T-helper 22 cell (primary cell): ENCODE results near the gene ARAP1.

Source experiments
- DNase-seq: peaks from one replicate; pipeline ENCODE4 v3.0.0-alpha.2; 2020; ENCODE audit warnings: low read depth

ARAP1 gene

DNA sequence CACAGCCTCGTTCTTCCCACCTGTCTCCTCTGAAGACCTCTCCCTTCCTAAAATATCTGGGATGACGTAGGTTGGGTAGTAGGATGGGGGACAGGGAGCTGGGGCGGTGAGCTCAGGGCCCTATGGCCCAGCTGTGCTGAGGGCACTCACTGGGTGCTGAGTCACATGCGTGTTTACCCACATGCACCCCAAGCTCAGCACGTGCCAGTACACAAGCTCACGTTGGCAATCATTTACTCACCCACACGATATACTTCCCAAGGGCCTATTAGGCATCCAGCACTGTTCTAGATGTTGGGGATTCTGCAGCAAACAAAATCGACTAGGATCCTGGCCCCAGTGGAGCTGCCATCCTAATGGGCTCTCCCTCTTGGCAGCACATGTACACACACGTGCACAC, 28.7 kb downstream of the ARAP1 start:
- DNase-seq, result no peak

DNA sequence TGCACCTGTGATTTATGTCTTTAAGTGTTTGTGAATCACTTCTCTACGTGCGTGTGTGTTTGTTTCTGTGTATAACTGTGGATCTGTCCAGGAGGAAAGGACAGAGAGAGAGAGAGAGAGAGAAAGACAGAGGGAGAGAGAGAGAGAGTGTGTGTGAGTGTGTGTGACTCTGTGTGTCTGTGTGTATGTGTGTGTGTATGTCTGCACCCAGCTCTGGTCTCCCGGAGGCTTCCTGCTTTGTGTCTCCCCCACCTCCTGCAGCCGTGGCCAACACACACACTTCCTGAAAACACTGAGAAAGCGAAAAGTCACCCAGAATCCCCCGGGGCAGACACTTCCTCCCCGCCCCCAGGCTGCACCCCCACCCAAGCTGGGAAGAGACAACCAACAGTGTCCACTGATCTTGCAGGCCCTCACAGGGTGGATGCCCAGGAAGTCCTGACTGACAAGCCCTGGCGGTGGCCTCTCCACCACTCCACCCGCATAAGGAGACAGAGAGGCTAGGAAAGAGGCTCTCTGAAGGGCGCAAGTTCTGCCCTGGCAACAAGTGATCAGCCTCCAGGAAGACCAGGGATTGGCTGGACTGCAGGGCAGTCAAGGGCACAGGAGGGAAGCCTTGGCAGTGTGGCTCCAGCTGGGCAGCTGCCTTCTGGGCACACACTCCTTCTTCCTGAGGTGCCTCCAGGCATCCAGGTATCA, 30.0 kb downstream of the ARAP1 start:
- peak; percentile 76 for DNase-seq

DNA sequence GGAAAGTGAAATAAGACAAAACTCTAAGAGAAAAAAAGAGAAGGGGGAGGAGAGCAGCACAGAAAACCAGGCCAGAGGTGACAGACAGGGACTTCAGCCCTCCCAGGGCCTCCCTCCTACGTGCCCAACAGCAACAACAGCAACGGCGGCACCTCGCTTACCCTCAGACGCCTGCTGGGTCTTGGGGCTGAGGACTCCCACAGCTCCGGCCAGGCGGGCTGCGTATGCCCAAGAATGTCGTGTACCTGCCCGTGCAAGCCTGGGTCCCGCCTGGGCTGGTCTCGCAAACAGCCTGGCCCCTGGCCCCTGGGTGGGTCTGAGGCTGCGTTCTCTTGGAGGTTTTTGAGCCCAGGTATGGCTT, 30.5 kb downstream of the ARAP1 start:
- peak; percentile 14 for DNase-seq

DNA sequence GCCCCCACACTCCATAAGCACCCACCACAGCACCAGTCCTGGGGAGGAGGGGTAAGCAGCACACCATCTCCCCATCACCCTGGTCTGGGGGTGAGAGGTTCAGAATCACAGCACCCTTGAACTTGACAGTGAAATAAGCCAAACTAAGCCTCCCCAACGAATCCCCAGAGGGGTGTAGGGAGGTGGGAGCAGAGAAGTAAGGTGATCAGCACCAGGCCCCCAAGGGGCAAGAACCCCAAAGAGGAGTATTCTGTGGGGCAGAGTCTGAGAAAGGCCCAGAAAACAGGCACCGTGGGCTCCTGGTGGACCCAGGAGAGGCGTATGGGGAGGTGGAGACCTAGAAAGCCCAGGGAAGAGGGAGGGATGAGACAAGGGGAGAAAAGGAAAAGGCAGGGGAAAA, 30.9 kb downstream of the ARAP1 start:
- no peak for DNase-seq

DNA sequence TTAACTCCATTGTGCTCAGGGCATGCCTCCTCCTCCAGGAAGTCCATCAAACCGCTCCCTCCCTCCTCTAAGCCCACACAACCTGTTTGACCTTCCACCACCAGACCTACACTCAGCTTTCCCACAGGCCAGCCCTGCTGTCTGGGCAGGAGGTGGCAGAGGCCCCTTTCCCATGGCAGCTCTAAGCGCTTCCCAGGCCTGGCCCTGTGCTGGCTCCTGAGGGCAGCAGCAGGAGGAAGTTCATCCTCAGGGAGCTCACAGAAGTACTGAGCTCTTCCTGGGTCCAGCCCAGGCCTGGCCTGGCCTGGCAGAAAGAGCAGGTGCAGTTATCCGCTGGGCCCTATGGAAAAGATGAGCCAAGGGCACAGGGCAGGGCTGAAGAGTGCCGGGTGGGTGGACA, 31.4 kb downstream of the ARAP1 start:
- DNase-seq, result no peak

DNA sequence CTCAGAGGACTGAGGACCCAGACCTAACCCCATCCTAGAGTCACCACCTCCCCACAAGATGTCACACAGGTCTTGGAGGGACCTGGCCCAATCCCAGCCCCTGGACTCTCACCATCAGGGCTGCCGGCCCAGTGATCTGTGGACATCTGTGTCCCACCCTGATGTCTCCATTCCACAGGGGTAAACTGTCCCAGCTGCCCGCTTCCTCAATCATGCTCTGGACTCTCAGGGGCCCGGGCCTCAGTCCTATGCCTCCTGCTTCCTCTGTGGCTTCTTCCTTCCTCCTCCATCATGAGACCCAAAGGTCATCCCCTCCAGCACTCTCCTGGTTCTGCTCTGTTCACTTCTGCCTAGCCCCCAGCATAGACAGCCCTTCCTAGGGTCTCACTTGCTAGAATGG, 32.2 kb downstream of the ARAP1 start:
- DNase-seq, result no peak

DNA sequence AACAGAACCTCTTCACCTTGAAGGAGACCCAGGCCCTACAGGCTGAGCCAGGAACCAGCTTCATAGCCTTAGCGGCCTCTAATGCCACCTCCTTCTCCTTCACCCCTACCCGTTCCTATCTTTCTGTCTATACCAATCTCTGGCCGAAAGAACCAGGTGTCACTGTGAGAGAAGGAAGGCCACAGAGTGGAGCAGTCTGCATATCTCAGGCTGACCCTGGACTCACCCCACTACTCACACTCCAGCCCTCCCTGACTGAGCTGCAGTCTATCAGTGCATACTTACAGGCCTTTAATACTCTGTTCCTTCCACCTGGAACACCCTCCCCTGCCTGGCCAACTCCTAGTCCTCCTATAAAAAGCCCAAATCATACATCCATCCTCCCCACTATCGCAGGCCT, 32.7 kb downstream of the ARAP1 start:
- no peak for DNase-seq

DNA sequence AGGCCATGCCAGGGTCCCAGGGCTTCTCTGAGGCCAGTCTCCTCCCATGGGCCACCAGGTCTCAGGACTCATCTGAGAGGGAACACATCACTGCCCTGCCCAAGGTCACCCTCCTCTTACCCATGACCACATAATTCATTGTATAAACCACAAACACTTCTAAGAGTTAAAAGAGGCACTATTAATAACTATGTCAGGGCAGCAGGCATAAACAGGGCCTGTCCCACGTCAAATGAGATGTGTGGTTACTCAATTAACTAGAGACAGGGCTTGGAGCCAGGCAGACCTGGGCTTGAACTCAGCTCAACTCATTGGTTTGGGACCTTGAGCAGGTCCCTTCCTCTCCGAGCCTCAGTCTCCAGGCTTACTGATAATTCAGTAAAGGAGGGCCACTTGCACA, 33.1 kb downstream of the ARAP1 start:
- DNase-seq, result no peak

DNA sequence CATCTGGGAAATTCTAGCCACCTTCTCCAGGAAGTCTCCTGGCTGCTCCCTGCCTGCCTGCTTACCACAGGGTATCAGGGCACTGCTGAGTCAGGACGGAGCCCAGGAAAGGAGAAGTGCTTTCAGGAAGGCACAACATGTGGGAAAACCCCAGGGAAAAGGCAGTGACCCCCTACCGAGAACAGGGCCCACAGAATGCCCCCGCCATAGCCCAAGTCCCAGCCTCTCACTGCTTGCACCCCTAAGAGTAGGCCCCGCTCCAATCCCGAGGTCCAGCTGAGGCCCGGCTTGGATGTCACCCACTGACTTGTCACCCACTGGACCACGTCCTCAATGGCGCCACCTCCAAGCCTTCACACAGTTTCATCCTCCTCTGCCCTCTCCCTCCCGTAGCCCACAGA, 34.1 kb downstream of the ARAP1 start:
- no peak for DNase-seq

DNA sequence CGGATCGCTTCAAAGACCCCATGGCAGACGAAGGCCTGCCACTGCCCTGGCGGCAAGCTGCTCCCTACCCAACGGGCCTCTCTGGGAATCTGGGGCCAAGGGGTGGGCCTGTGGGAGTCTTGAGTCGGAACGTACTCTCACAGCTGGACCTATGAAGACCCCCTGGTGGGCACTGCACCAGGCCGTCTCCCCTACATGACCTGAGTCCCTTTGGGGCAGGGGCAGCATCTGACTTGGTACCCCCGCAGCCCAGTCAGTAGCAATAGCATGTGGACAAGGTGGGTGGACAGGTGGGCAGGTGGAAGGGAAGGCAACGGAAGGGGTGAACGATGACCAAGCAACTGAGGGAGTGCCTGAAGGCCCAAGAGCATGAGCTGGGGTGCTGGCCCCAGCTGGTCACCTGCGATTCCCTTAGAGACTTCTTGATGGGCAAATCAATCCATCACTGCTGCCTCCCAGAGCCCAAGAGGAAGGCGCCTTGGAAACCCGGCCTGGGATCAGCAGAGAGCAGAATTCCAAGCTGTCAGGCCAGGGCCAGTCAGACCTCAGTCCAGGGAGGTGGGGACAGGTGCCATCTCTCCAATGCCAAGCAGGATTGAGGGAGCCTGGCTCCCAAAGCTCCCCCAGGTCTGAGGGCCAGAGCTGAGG, 35.3 kb downstream of the ARAP1 start:
- no peak for DNase-seq

DNA sequence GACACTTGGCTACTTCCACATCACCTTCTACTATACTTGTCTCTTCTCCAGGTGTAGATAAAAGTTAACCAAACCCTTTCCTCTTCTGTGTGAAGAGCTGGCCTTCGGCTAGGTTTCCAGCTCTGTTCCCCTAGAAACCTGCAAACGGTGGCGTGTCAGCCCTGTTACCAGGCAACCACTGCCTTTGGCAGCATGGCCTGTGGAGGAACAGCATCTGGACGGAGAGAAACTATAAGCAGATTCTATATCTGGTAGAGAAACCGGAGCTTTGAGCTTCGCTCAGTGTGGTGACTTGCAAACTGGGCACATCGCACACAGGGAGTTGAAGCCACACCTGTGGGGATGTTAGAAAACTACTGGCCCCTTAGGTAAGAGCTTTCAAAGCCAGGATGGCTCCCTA, 35.9 kb downstream of the ARAP1 start:
- no peak for DNase-seq

DNA sequence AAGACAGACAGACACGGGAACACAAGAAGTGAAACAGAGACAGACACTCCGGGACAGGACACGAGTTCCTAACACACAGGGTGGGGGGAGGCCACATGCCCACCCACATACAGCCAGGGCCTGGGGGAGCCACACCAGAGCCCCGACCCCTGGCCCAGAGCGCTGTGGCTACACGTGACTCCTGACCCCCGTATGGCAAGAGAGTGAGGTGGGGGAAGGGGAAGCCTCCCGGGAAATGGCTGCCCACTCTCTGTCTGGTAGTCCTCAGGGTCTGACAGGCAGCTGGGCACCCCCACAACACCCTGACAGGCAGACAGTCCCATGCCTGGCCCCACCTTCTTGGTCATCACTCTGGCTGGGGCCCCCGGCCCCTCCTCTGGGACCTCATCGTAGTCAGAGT, 39.4 kb downstream of the ARAP1 start:
- no peak for DNase-seq

DNA sequence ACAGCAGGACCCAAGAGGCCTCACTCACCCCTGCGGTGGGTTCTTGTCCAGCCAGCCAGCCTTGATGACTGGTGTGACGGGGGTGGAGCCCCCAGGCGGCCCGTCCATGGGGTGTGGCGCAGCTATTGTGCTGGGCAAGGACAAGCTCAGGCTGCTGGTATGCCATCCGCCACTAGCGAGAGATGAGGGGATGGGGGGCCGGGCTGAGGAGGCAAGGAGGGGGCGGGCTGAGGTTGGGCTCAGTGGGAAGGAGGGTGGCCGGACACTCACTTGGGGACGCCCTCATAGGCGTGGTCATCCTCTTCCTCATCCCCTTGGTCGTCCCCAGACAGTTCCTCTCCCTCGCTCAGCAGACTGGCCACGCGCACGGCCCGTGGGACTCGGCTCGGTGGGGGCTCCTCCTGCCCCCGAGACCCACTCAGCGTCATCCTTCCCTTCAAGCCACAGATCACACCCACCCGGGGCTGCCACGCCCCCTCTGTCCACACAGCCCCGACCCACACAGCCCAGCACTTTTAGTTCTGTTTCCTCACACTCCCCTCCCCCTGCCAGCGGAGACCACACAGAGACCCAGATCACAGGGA, 39.9 kb downstream of the ARAP1 start:
- DNase-seq, result no peak

DNA sequence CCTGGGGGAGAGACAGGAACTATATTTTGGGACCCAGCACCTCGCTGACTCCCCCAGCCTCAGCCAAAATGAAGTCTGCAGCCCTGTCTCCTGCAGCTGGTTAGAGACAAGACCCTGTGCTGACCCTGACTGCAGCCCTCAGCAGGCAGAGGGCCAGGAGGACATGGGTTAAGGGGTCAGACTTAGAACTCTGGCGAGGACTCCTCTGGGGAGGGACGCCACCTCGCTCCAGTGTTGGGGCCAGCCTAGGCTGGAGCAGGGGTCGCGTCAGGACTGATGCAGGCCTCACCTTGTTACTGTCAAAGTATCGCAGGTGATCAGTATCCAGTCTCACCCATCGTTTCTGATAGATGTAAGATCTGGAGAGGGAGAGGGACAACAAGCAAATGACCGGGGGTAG, 41.1 kb downstream of the ARAP1 start:
- DNase-seq, result no peak

DNA sequence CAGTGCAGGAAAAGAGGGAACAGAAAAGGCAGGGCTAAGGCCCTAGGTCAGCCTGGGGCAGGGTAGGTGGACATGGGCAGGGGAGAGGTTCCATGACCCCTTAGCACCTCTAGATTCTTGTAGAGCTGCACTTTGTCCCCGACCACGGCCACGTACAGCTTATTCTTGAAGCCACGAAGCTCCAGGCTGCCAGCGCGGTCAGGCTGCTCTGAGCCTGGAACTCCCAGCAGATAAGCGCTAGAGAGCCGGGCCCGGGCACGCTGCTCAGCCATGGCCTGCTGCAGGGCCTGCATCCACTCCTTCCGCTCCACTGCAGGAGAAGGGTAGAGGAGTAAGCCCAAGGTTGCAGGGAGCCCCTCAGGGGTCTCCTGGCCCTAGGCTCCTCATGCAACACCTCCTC, 41.9 kb downstream of the ARAP1 start:
- DNase-seq, result no peak

DNA sequence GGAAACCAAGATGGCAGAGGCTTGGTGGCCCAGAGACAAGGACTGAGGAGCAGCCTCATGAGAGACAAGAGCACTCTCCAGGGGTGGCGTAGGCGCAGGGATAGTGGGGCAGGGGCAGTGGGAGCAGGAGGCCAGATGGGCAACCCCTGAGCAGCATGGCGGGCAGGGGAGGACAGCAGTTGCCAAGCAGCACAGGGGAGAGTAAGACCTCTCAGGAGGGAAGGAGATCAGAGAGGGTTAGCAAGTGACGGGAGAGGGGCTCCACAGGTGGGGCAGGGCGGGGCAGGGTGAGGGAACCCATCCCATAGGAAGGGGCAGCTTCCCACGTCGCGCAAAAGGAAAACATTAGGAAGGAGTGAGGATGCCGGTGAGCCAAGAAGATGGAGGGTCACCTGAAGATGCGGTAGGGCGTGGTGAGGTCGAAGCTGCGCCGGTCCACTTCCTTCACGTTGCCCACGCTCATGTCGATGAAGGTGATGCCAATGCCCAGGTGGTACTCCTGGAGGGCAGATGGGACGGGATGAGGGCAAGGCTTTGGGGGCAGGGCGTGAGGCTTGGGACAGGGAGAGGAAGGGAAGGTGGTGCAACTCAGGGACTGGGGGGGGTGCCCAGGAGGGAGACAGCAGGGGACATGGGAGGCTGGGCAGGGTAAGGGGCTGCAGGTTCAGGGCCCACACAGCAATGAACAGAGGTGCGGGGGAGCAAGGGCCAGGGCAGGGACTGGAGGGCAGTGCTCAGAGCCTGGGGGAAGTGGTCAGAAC, 42.5 kb downstream of the ARAP1 start:
- DNase-seq, result no peak

DNA sequence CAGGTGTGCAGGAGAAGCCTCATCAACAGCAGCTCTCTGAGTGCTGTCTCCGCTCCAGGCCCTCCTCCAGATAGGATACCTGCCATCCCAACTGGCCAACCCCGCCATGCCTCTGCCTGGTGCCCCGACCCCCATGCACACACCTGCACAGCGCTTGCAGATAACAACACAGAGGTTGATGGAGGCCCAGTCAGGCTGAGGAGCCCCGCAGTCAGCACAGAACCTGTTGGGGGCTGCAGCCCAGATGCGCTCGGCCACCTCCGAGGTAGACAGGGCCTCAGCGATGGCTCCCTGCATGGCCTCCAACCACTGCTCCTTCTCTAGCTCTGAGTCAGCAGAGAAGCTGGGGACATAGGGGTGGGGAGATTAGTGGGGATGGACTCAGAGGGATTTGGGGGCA, 45.2 kb downstream of the ARAP1 start:
- no peak for DNase-seq

DNA sequence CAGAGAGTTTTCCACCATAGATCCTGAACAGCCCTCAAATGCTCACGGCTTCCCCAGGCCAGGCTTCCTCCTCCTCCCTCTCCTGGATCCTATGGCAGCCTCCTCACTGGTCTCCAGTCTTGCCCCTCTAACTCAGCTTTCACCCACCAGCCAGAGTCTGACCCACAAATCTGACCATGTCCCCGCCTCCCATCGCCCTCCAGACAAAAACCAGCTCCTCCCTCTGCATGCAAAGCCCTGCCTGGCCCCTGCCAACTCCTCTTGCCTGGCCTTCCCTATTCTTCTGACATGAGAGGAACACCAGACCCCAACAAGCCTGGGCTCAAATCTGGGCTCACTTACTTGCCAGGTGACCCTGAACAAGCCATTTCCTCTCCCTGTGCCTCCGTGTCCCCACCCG, 45.6 kb downstream of the ARAP1 start:
- no peak for DNase-seq

DNA sequence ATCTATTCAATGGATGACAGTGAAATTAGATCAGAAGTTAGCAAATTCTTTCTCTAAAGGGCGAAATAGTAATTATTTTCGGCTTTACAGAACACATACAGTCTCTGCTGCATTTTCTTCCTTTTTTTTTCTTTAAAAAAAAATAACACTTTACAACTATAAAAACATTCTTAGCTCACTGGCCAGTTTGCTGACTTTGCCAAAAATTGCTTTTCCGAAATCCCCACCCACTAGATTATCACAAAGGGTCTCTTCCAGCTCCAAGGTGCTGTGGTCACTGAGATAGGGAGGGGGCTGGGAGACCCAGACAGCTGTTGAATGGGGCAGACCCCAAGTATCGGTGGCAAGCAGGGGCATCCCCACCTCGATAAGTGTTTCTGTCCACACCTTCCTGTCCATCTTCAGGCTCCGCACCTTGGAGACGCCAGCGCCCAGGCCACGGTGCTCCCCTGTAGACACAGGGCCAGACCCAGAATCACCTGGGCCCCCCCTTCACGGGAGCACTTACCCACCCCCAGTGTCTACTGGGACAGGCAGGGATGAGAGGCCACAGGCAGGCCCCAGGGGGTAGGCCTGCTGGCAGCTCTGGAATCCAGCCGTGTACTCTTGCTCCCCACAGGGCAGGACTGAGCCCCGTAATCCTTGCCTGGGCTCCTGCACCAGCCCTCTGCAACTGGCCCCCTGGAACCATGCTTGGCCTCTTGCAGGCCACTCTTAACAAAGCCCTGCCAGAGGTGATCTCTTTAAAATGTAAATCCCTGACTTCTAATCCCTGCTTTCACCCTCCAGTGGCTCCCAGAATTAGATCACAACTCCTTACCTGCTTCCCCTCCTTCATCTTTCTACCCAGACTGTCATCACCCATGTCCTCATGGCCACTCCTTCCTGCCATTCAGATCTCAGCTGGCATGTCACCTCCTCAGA, 46.5 kb downstream of the ARAP1 start:
- DNase-seq, result no peak

DNA sequence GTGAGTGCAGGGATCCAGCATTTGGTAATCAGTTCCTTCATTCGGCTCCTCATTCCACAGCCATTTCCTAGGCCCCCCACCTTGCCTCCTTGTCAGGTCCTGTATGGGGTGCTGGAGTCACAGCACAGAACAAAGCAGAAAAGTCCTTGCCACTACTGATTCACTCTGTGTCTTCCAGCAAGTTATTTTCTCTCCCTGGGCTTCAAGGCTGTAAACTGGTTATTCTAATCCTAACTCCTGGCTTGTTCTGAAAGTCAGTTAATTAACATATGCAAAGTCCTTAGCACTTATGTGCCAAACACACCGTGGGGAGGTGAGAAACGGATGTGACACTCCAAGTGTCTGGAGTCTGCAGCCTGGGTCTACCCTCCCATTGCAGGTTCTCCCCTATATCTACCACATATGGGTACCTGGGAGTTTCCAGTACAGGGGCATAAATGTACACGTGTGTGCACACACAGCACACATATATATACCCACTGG, 47.4 kb downstream of the ARAP1 start:
- DNase-seq, result no peak

DNA sequence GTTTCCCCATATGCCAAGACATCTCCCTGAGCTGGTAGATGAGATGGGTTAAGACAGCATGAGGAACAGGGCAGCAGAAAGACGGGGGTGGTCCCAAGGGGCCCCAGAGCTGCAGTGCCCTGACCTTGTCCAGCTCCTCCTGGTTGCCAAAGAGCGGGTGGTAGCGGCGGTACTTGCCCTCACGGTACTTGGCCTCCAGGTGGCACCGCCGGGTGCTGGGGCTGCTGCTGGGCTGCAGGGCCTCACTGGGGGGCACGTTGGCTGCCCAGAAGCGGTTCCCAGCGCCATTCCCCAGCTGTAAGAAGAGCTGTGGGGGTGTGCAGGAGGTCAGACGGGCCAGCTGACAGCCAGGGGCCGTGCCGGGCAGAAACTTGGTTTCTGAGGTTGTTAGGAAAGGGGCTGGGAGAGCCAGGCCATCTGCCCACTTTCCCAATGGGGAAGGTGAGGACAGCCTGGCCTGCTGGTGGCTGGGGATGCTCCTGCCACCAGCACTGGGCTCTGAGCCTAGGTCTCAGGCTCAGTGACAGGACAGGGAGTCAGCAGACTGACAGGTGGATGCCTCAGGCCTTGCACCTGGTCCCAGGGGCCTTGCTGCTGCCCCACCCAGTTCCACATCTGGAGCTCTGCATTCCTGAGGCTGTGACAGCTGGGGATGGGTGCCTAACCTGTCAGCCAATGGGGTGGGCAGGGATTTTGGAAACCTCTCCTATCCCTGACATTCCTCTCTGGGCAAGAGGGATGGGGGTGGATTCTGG, 48.0 kb downstream of the ARAP1 start:
- DNase-seq, result no peak
